ENCODE data around the gene DAPK3. TPM values are rescaled to one million over a fixed set of nuclear protein-coding genes. Genes with fewer than 3 reads are reported as not detected.
"Not testable (repeated sequence)": the region's sequence is repeated elsewhere in the genome, so short reads cannot be mapped to it uniquely, and the experiment has no call there.

Gene DAPK3
- total RNA-seq, 4 donors from 2014 or later, result 75.6 to 90.9 (median 82.2) TPM

- intact Hi-C loops (cut with DNase I; ENCODE audit: low total_unique reads), result no loop called here
- H3K4me3 ChIP-seq (ENCODE audit: low read depth, poor library complexity, severe bottlenecking), result no peak overlapping the region
- no peak for DNase-seq (ENCODE audit: low spot score in 2 of 2)
- TF ChIP-seq CTCF (IDR thresholded peaks at IDR 0.05), result no peak
- no peak for TF ChIP-seq POLR2A (IDR thresholded peaks at IDR 0.05)
- WGBS, 2 donors, result 48% methylated on average over 5 to 19 of the region's 20 CpGs
Measured at GRCh38 chr19:3949997-3950859, 20.7 kb downstream of the DAPK3 start.

GRCh38 chr19:3949294-3949693 lies 21.6 kb downstream of the DAPK3 start:
- H3K4me3 ChIP-seq (ENCODE audit: low read depth, poor library complexity, severe bottlenecking), result no peak overlapping the region
- intact Hi-C loops (cut with DNase I; ENCODE audit: low total_unique reads), result no loop called here
- TF ChIP-seq POLR2A (IDR thresholded peaks at IDR 0.05), result no peak
- no peak for TF ChIP-seq CTCF (IDR thresholded peaks at IDR 0.05)
- no peak for DNase-seq (ENCODE audit: low spot score in 2 of 2)
- 68 to 78% methylated on average over 7 to 9 of the region's 11 CpGs for WGBS, 2 donors

GRCh38 chr19:3947316-3947933 lies 23.5 kb downstream of the DAPK3 start:
- WGBS, 2 donors, result 85 to 88% methylated on average over 15 of the region's 15 CpGs
- DNase-seq (ENCODE audit: low spot score in 2 of 2); H3K4me3 ChIP-seq (ENCODE audit: low read depth, poor library complexity, severe bottlenecking); intact Hi-C loops (cut with DNase I; ENCODE audit: low total_unique reads): not testable (repeated sequence)

- no peak overlapping the region for H3K4me3 ChIP-seq (ENCODE audit: low read depth, poor library complexity, severe bottlenecking)
- WGBS, 2 donors, result 43 to 56% methylated on average over 2 of the region's 2 CpGs
- intact Hi-C loops (cut with DNase I; ENCODE audit: low total_unique reads), result no loop called here
- no peak for DNase-seq (ENCODE audit: low spot score in 2 of 2)
- no peak for TF ChIP-seq CTCF (IDR thresholded peaks at IDR 0.05)
- TF ChIP-seq POLR2A (IDR thresholded peaks at IDR 0.05), result no peak
Measured at GRCh38 chr19:3945838-3946237, 25.1 kb downstream of the DAPK3 start.

GRCh38 chr19:3944018-3944721 lies 26.7 kb downstream of the DAPK3 start:
- TF ChIP-seq CTCF (IDR thresholded peaks at IDR 0.05) (no peak), POLR2A (IDR thresholded peaks at IDR 0.05) (no peak)
- no peak for DNase-seq (ENCODE audit: low spot score in 2 of 2)
- H3K4me3 ChIP-seq (ENCODE audit: low read depth, poor library complexity, severe bottlenecking), result no peak overlapping the region
- intact Hi-C loops (cut with DNase I; ENCODE audit: low total_unique reads), result no loop called here
- 78 to 82% methylated on average over 11 of the region's 11 CpGs for WGBS, 2 donors
